ENCODE measurements around the gene DDAH2.

The DDAH2 gene, protein sequence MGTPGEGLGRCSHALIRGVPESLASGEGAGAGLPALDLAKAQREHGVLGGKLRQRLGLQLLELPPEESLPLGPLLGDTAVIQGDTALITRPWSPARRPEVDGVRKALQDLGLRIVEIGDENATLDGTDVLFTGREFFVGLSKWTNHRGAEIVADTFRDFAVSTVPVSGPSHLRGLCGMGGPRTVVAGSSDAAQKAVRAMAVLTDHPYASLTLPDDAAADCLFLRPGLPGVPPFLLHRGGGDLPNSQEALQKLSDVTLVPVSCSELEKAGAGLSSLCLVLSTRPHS

GRCh38 chr6:31728767-31729514 is at the start of gene DDAH2:
DDAH2 (minus strand) TSS chr6:31729299; CDS start chr6:31729161, 138 bp downstream.
- no peak for DNase-seq

GRCh38 chr6:31778193-31778592 is 49.1 kb upstream of the DDAH2 start:
- DNase-seq: no peak

DNA sequence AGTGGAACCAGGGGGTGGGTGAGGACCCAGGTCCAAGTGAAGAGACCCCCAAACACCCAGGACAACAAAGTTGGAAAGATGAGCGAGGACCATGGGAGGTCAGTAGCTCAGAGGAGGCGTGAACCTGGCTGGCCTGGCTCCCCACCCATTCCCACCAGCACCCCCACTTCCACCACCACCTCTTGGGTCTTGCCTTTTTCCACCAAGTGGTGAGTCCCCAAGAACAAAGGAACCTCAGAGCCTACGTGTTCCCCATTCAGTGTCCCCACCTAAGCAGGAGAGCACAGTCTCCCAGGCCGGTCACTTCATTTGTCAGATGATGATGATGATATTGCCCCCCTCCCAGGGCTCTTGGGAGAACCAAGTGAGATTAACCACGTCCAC is 48.6 kb upstream of the DDAH2 start:
- DNase-seq: no peak

GRCh38 chr6:31776989-31777666 is 48.0 kb upstream of the DDAH2 start, which contains the start of gene VWA7:
VWA7 (minus strand) TSS chr6:31777328; CDS start chr6:31776779, 549 bp downstream.
- peak; percentile 40 for DNase-seq

DNA sequence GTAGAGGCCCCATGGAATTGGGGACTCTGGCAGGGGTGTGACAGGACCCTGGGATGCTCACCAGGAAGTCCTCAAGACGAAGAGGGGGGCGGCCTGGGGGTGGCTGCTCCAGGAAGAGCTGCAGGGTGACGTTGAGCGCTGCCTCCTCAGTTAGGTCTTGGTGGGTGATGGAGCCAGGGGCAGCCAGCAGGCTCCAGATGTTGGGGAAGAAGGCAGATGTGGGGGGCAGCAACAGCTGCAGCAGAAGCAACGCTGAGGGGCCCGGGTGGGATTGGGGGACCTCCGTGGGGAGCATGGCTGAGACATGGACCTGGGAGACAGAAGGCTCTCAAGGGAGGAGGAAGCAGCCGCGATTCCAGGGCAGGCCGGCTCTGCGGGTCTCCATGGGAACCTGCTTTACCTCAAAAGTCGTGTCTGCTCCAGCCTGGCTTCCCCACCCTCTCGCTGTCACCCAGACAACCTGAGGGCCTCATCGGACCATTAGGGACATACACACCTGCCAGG is 47.4 kb upstream of the DDAH2 start:
- no peak for DNase-seq

- DNase-seq: no peak
Observed at GRCh38 chr6:31775633-31776484, 46.8 kb upstream of the DDAH2 start.

DNA sequence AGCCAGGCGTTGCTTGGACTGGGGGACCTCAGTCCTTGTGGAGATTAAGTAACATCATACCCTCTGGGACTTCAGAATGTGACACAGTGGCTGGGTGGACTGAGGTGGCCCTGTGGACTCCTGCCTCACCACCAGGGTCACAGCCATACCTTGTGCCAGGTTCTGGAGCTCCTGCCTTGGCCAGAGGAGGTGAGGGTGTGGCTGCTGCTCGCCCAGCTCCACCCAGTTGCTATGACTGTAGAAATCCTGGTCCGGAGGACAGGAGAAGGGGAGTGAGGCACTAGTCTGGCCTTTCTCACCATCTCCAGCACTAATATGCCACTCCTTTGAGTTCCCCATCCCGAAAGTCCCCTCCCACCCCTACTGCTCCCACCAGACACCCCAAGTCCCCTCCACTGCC is 46.1 kb upstream of the DDAH2 start:
- no peak for DNase-seq

- no peak for DNase-seq
Observed at GRCh38 chr6:31771992-31772358, 42.9 kb upstream of the DDAH2 start.

DNA sequence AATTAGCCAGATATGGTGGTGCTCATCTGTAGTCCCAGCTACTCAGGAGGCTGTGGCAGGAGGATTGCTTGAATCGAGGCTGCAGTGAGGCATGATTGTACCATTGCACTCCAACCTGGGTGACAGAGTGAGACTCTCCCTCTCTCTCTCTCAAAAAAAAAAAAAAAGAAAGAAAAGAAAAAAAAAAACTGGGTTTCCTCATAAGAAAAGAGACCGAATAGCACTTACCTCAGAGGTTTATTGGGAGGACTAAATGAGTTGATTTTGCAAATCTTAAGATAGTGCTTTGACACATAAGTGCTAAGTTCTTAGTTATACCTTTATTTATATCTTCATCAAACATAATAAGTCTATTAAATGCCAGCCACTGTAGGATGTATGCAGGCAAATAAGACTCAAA is 41.8 kb upstream of the DDAH2 start:
- no peak for DNase-seq

GRCh38 chr6:31769684-31770371 is 40.7 kb upstream of the DDAH2 start:
- DNase-seq: no peak

DNA sequence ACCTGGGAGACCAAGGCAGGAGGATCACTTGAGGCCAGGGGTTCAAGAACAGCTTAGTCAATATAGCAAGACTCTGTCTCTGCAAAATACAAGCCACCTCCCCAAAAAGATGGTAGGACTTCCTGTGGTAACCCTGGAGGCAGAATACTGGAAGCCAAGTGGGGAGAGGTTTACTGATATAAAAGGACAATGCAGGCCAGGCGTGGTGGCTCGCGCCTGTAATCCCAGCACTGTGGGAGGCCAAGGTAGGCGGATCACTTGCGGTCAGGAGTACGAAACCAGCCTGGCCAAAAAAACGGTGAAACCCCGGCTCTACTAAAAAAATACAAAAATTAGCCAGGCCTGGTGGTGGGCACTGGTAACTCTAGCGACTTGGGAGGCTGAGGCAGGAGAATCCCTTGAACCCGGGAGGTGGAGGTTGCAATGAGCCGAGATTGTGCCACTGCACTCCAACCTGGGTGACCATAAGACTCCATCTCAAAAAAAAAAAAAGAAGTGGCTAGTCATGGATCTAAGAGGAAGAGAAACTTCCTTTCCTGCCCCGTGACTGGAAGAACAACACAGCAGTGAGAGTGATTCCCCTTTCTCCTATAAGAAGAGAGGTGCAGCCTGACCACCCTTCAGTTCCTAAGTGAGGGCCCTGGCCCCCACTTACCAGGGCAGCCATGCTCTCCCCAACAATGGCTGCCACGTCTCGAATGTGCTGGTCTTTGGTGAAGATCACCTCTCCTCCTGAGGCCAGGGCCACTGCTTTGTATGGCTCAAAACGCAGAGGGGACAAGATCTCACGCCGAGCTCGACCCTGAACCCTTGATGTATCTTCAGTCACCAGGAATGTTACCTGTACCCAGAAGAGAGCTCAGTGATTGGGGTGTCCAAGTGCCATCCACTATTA is 39.5 kb upstream of the DDAH2 start:
- no peak for DNase-seq

DNA sequence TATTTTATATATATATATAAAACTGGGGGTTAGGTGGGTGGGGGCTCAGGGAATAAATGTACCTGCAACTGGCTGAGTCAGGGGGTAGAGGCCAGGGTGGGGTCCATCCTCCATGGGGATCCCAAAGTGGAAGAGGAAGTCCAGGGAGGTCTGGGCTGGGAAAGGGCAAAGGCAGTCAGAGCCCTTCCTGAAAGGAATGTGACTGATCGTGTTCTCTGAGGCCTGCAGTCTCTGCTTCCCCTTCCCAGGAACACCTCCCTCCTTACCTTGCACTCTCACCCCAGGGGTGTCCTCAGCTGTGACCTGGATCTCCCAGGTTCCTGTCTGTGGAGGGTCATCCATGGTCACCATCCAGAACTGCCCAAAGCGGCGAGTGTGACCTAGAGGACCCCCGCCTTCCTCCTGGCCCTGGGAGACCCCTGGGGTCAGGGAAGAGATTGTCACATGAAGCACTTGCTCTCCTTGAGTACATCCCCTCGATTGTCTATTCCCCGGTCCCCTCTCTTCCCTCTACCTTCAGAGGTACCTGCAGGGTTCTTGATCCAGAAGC is 38.1 kb upstream of the DDAH2 start:
- DNase-seq: no peak

GRCh38 chr6:31765910-31766794 is 37.1 kb upstream of the DDAH2 start:
- no peak for DNase-seq

DNA sequence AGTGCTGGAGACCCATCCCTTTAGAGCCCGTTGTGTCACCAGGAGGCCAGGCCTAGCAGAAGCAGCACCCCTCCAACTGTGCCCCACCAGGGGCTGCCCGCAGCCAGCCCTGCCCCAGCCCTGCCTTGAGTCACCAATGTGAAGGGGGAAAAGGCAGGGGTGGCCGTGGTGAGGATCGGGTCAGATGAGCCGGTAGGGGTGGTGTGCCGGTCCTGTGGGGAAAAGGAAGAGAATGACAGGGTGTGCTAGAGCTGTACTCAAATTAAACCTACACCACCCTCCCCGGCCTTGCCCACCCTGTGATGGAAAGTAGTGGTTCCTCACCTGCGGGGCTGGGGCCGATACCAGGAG is 36.4 kb upstream of the DDAH2 start:
- DNase-seq: no peak

- DNase-seq: no peak
Observed at GRCh38 chr6:31764198-31764597, 35.1 kb upstream of the DDAH2 start.

DNA sequence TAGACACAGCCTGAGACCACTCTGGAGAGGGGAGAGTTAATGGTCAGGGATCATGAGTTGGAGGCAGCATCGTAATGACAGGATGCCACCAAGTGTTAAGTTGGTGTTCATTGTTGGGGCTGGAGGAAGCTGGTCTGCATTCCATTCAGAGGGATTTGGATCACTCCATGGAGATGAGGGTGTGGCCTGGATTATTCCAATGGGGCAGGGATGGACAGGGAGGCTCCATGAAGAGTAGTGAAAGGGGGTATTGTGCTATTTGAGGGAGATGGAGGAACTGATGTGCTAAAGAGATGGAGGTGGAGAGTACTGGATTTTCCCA is 34.5 kb upstream of the DDAH2 start:
- DNase-seq: no peak

DNA sequence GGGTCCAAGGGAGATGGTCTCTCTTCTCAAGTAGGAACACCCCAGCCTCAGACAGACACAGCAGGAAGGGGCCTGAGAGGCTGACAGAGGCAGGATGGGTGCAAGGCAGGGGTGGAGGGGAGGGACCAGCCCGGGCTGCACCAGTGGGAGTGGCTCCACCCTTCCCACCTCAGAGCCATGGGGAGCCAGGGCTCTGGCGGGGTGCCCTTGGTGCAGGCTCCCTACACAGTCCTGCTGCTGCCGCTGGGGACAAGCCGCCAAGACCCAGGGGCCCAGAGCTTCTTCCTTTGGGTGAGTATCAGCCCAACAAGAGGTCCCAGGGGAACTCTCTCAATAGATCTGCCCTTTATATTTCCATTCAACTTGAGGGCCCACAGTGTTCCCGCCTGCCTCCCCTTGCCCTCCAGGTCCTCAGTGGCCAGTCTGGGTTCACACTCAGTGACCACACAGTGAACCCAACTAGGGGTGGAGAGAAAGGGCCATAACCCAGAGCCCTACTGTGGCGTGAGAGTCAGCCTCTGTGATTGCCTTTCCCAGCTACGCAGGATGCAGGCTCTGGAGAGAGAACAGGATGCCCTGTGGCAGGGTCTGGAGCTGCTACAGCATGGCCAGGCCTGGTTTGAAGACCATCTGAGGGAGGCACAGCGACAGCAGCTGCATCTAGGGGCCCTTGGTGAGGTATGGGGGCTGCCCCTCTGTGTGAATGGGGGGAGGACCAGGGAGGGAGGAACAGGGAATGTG is 33.9 kb upstream of the DDAH2 start:
- DNase-seq: no peak

- DNase-seq: no peak
Observed at GRCh38 chr6:31762356-31762755, 33.3 kb upstream of the DDAH2 start, which contains the start of gene SAPCD1. SAPCD1 (plus strand) TSS chr6:31762656; CDS start chr6:31763055, 399 bp downstream.

DNA sequence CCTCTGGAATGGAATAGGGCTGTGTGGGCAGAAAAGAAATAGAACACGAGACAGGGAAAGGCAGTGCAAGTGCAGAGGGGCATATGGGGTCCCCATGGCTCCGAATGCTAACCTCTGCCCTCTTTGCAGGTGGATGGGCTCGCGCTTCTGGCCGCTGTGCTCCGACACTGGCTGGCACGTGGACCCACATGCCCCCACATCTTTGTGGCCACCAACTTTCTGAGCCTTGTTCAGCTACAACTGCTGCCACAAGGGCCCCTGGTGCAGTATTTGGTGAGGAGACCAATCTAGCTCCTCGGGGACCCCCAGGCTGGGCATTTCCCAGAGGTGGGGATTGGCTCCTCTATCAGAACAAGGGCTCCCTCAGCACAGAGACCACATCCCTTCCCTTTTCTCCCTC is 32.2 kb upstream of the DDAH2 start:
- no peak for DNase-seq

Data from NCI-H1417 treated with DMSO at 0.1 percent for 48 hours (cell line).